HEK293 (cell line): ENCODE measurements around the gene CAPZB.

Experiments used
- CTCF ChIA-PET: fragments of 350-600 bp; formaldehyde crosslinking; extraction: SDS; loops from one replicate; lab custom pipeline; 2021; ENCODE audit warnings: antibody characterized with exemption; lab: Yijun Ruan, JAX
- POLR2A ChIA-PET: fragments of 300-600 bp; formaldehyde crosslinking; extraction: SDS; loops from one replicate; lab custom pipeline; 2020; ENCODE audit warnings: antibody characterized with exemption, inconsistent platforms; lab: Yijun Ruan, JAX
- H3K27ac ChIP-seq: fragments of 200-500 bp; sonication (Bioruptor generic); 2 replicates; pipeline ENCODE4 v1.5.1; 2014; ENCODE audit warnings: low read depth, low read length, control low read depth, inconsistent platforms; ENCODE audit errors: extremely low read depth
- H3K36me3 ChIP-seq, 2 experiments: fragments of 200-500 bp in 1 of 2; sonication (Bioruptor generic) in 1 of 2; 1 replicate in 1 of 2; 2 replicates in 1 of 2; pipeline ENCODE4 v1.5.1; 2014 to 2017; ENCODE audit warnings: inconsistent platforms in 2 of 2, low read length in 2 of 2; ENCODE audit not compliant: control insufficient read depth in 2 of 2, insufficient read depth in 1 of 2
- H3K4me1 ChIP-seq: fragments of 200-500 bp; sonication (Bioruptor generic); 2 replicates; pipeline ENCODE4 v1.5.1; 2014; ENCODE audit warnings: mild to moderate bottlenecking, low read length, inconsistent platforms; ENCODE audit not compliant: control insufficient read depth, insufficient read depth
- H3K4me3 ChIP-seq: 2 replicates; pipeline ENCODE4 v1.5.1; 2011; ENCODE audit warnings: low read depth, mild to moderate bottlenecking, control low read depth, low read length, moderate library complexity
- H3K9me3 ChIP-seq: fragments of 200-500 bp; sonication (Bioruptor generic); 2 replicates; pipeline ENCODE4 v1.5.1; 2014; ENCODE audit warnings: low read depth, low read length, inconsistent platforms; ENCODE audit not compliant: control insufficient read depth, insufficient read depth
- AEBP2 ChIP-seq: fragments of 450-650 bp; formaldehyde crosslinking; IDR thresholded peaks from 2 replicates; pipeline ENCODE4 v1.5.1; 2016; ENCODE audit warnings: missing biosample characterization, missing genetic modification characterization, borderline replicate concordance
- BCL11B ChIP-seq: fragments of 450-650 bp; formaldehyde crosslinking; IDR thresholded peaks from 2 replicates; pipeline ENCODE4 v1.5.1; 2016; ENCODE audit warnings: low read depth, missing biosample characterization, missing genetic modification characterization
- ELK4 ChIP-seq: IDR thresholded peaks from 2 replicates; pipeline ENCODE4 v1.6.1; 2011; ENCODE audit warnings: mild to moderate bottlenecking, low read depth, low read length, borderline replicate concordance
- GFI1B ChIP-seq: fragments of 450-650 bp; formaldehyde crosslinking; IDR thresholded peaks from 2 replicates; pipeline ENCODE4 v1.5.1; 2016; ENCODE audit warnings: missing biosample characterization, missing genetic modification characterization
- SETDB1 ChIP-seq: IDR thresholded peaks from one replicate; pipeline ENCODE4 v1.6.1; 2017; ENCODE audit warnings: mild to moderate bottlenecking, low read length, moderate library complexity, mixed read lengths; ENCODE audit not compliant: insufficient read length
- SP2 ChIP-seq: fragments of 450-650 bp; formaldehyde crosslinking; IDR thresholded peaks from 2 replicates; pipeline ENCODE4 v1.5.1; 2016; ENCODE audit warnings: missing biosample characterization, missing genetic modification characterization
- TCF7L2 ChIP-seq: IDR thresholded peaks from 2 replicates; pipeline ENCODE4 v1.6.1; 2011; ENCODE audit warnings: low read depth, mild to moderate bottlenecking, inconsistent platforms, low read length, moderate library complexity, borderline replicate concordance
- YY2 ChIP-seq: fragments of 450-650 bp; formaldehyde crosslinking; IDR thresholded peaks from 2 replicates; pipeline ENCODE4 v1.5.1; 2016; ENCODE audit warnings: missing biosample characterization, missing genetic modification characterization
- ZBTB1 ChIP-seq: fragments of 450-650 bp; formaldehyde crosslinking; IDR thresholded peaks from 2 replicates; pipeline ENCODE4 v1.5.1; 2016; ENCODE audit warnings: missing biosample characterization, missing genetic modification characterization
- ZBTB6 ChIP-seq: fragments of 450-650 bp; formaldehyde crosslinking; IDR thresholded peaks from 2 replicates; pipeline ENCODE4 v1.5.1; 2017; ENCODE audit warnings: missing biosample characterization, missing genetic modification characterization
- ZEB2 ChIP-seq: fragments of 450-650 bp; formaldehyde crosslinking; IDR thresholded peaks from 2 replicates; pipeline ENCODE4 v1.5.1; 2016; ENCODE audit warnings: missing biosample characterization, missing genetic modification characterization
- ZNF114 ChIP-seq: fragments of 450-650 bp; formaldehyde crosslinking; IDR thresholded peaks from 2 replicates; pipeline ENCODE4 v1.5.0; 2017; ENCODE audit warnings: missing biosample characterization, missing genetic modification characterization
- ZNF202 ChIP-seq: fragments of 450-650 bp; formaldehyde crosslinking; IDR thresholded peaks from 2 replicates; pipeline ENCODE4 v1.5.1; 2016; ENCODE audit warnings: missing biosample characterization, missing genetic modification characterization, borderline replicate concordance
- ZNF211 ChIP-seq: fragments of 450-650 bp; formaldehyde crosslinking; IDR thresholded peaks from 2 replicates; pipeline ENCODE4 v1.5.1; 2016; ENCODE audit warnings: low read depth, missing biosample characterization, missing genetic modification characterization
- ZNF221 ChIP-seq: fragments of 450-650 bp; formaldehyde crosslinking; IDR thresholded peaks from 2 replicates; pipeline ENCODE4 v1.5.1; 2017; ENCODE audit warnings: missing biosample characterization, missing genetic modification characterization, borderline replicate concordance
- ZNF350 ChIP-seq: fragments of 450-650 bp; formaldehyde crosslinking; IDR thresholded peaks from 2 replicates; pipeline ENCODE4 v1.5.0; 2017; ENCODE audit warnings: missing biosample characterization, mild to moderate bottlenecking, missing genetic modification characterization
- ZNF416 ChIP-seq: fragments of 450-650 bp; formaldehyde crosslinking; IDR thresholded peaks from 2 replicates; pipeline ENCODE4 v1.5.1; 2016; ENCODE audit warnings: missing biosample characterization, missing genetic modification characterization
- ZNF423 ChIP-seq: fragments of 450-650 bp; formaldehyde crosslinking; IDR thresholded peaks from 2 replicates; pipeline ENCODE4 v1.5.1; 2016; ENCODE audit warnings: missing biosample characterization, missing genetic modification characterization
- ZNF529 ChIP-seq: fragments of 450-650 bp; formaldehyde crosslinking; IDR thresholded peaks from 2 replicates; pipeline ENCODE4 v1.5.1; 2017; ENCODE audit warnings: missing genetic modification characterization, missing biosample characterization; ENCODE audit not compliant: insufficient replicate concordance
- ZNF558 ChIP-seq: fragments of 450-650 bp; formaldehyde crosslinking; IDR thresholded peaks from 2 replicates; pipeline ENCODE4 v1.5.1; 2016; ENCODE audit warnings: missing biosample characterization, missing genetic modification characterization
- ZNF624 ChIP-seq: fragments of 450-650 bp; formaldehyde crosslinking; IDR thresholded peaks from 2 replicates; pipeline ENCODE4 v1.5.1; 2017; ENCODE audit warnings: missing biosample characterization, missing genetic modification characterization
- ZNF629 ChIP-seq: fragments of 450-650 bp; formaldehyde crosslinking; IDR thresholded peaks from 2 replicates; pipeline ENCODE4 v1.5.1; 2017; ENCODE audit warnings: missing biosample characterization, missing genetic modification characterization
- ZNF704 ChIP-seq: fragments of 450-650 bp; formaldehyde crosslinking; IDR thresholded peaks from 2 replicates; pipeline ENCODE4 v1.5.1; 2016; ENCODE audit warnings: missing biosample characterization, missing genetic modification characterization
- ZNF747 ChIP-seq: fragments of 450-650 bp; formaldehyde crosslinking; IDR thresholded peaks from 2 replicates; pipeline ENCODE4 v1.5.1; 2016; ENCODE audit warnings: missing biosample characterization, missing genetic modification characterization

Gene CAPZB

GRCh38 chr1:19517017-19517416 lies 31.7 kb upstream of the CAPZB start (continued):
- TF ChIP-seq ZNF423 (no peak), ZNF416 (no peak), ZNF747 (no peak), ZNF350 (no peak), BCL11B (tag by site-specific recombination) (no peak), ZBTB6 (tag by site-specific recombination) (no peak), ZNF211 (tag by site-specific recombination) (no peak)

- POLR2A ChIA-PET: no interaction called here
- H3K4me1 ChIP-seq: no peaks in the 10 kb centered on the region
- no peak for TF ChIP-seq ZNF629
- no peak for TF ChIP-seq ZNF221
- no peak for TF ChIP-seq ZNF558
- no peak for TF ChIP-seq ZNF529 (tag by site-specific recombination)
- TF ChIP-seq ZNF202: no peak
- no peak for TF ChIP-seq ZNF114 (tag by site-specific recombination)
- no peak for TF ChIP-seq ZNF704 (tag by site-specific recombination)
- TF ChIP-seq SETDB1: no peak
- no peak for TF ChIP-seq ZBTB1 (tag by site-specific recombination)
- no peak for TF ChIP-seq ZNF624 (tag by site-specific recombination)
- TF ChIP-seq ELK4: no peak
- TF ChIP-seq SP2 (tag by site-specific recombination): no peak
- no peak for TF ChIP-seq TCF7L2
- TF ChIP-seq GFI1B (tag by site-specific recombination): no peak
- no peak for TF ChIP-seq AEBP2
- no peak for TF ChIP-seq YY2 (tag by site-specific recombination)
- no peak for TF ChIP-seq ZNF747
- TF ChIP-seq ZEB2: no peak
- TF ChIP-seq, all 188 proteins: peak for 0
- CTCF ChIA-PET: interaction anchor here (1.0 kb wide), 1 partner anchor 139 kb away, joined by 3 read pairs; no protein-coding TSS in a partner anchor
- no peak overlapping the region for H3K27ac ChIP-seq
- no peaks in the 10 kb centered on the region for H3K9me3 ChIP-seq
- no peaks in the 10 kb centered on the region for H3K36me3 ChIP-seq
- no peak overlapping the region for H3K4me3 ChIP-seq
These were observed 29.9 kb upstream of the CAPZB start for GRCh38 chr1:19515201-19515600.
